ENCODE measurements around the gene RNASE11.

DNA sequence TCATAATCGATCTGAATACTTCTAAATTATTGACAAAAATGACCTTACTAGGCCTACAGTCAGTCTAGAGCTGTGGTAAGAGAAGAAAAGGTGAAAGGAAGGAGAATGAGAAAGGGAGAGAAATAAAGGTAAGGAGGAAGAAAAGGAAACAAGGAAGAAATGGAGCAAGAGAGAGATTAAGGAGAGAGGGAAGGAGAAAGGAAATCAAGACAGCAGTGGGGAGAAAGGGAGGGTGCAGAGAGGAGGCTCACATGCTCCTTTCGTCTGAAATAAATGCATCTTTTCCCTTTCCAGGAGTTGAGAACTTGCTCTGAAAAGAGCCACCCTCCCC is 30.6 kb downstream of the RNASE11 start:
- TF ChIP-seq POLR2A (IDR thresholded peaks at IDR 0.05): no peak
- TF ChIP-seq, protein P1, sequence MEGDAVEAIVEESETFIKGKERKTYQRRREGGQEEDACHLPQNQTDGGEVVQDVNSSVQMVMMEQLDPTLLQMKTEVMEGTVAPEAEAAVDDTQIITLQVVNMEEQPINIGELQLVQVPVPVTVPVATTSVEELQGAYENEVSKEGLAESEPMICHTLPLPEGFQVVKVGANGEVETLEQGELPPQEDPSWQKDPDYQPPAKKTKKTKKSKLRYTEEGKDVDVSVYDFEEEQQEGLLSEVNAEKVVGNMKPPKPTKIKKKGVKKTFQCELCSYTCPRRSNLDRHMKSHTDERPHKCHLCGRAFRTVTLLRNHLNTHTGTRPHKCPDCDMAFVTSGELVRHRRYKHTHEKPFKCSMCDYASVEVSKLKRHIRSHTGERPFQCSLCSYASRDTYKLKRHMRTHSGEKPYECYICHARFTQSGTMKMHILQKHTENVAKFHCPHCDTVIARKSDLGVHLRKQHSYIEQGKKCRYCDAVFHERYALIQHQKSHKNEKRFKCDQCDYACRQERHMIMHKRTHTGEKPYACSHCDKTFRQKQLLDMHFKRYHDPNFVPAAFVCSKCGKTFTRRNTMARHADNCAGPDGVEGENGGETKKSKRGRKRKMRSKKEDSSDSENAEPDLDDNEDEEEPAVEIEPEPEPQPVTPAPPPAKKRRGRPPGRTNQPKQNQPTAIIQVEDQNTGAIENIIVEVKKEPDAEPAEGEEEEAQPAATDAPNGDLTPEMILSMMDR (IDR thresholded peaks at IDR 0.05): no peak
